ENCODE measurements around the gene VPS33A.

- TF ChIP-seq POLR2AphosphoS5 (IDR thresholded peaks at IDR 0.05) (no peak), CTCF (IDR thresholded peaks at IDR 0.05 in 8 of 11, conservative IDR thresholded peaks at IDR 0.05 in 3 of 11) (no peak)
Observed at GRCh38 chr12:122295877-122296276, 29.6 kb upstream of the VPS33A start.
